HepG2 (cell line): ENCODE results near the gene PRPSAP1. TPM values are rescaled to one million over a fixed set of nuclear protein-coding genes. Genes with fewer than 3 reads are reported as not detected.

Experiments used
- CBX2 ChIP-seq, 2 experiments: fragments of 200-600 bp in 1 of 2; sonication (generic); formaldehyde crosslinking in 1 of 2; IDR thresholded peaks; 2 replicates each; pipeline versions ENCODE4 v1.7.0 to v1.8.1; 2018 to 2022; ENCODE audit warnings: low read depth in 2 of 2, low read length in 1 of 2, mild to moderate bottlenecking in 1 of 2, missing genetic modification reagents in 1 of 2
- CSRNP1 ChIP-seq: sonication (generic); formaldehyde crosslinking; IDR thresholded peaks from 2 replicates; pipeline ENCODE4 v1.8.1; 2023; ENCODE audit warnings: mild to moderate bottlenecking, missing genetic modification reagents
- ELF4 ChIP-seq: sonication (generic); formaldehyde crosslinking; IDR thresholded peaks from 2 replicates; pipeline ENCODE4 v1.5.0; 2020; ENCODE audit warnings: missing genetic modification reagents, mild to moderate bottlenecking, moderate library complexity, borderline replicate concordance
- ELK4 ChIP-seq: sonication (generic); formaldehyde crosslinking; IDR thresholded peaks from 2 replicates; pipeline ENCODE4 v1.9.0; 2021; ENCODE audit warnings: missing genetic modification reagents, borderline replicate concordance
- MIER2 ChIP-seq: IDR thresholded peaks from 2 replicates; pipeline ENCODE4 v1.6.1; 2016; ENCODE audit warnings: missing biosample characterization, missing genetic modification reagents
- MXD3 ChIP-seq: IDR thresholded peaks from 2 replicates; pipeline ENCODE4 v1.6.1; 2016; ENCODE audit warnings: mild to moderate bottlenecking, missing biosample characterization, missing genetic modification reagents
- NFYC ChIP-seq: IDR thresholded peaks from 2 replicates; pipeline ENCODE4 v1.6.1; 2016; ENCODE audit warnings: missing genetic modification reagents, missing compliant biosample characterization
- NR2C2 ChIP-seq: sonication (generic); formaldehyde crosslinking; IDR thresholded peaks from 2 replicates; pipeline ENCODE4 v1.4.0; 2020; ENCODE audit warnings: missing genetic modification reagents, mild to moderate bottlenecking, moderate library complexity, borderline replicate concordance
- POGK ChIP-seq: sonication (generic); formaldehyde crosslinking; conservative IDR thresholded peaks from 2 replicates; pipeline ENCODE4 v1.8.0; 2022; ENCODE audit warnings: mild to moderate bottlenecking, moderate library complexity, missing genetic modification reagents
- RFX1 ChIP-seq: fragments of 450-650 bp; IDR thresholded peaks from 2 replicates; pipeline ENCODE4 v1.6.1; 2017
- SRY ChIP-seq: sonication (generic); formaldehyde crosslinking; IDR thresholded peaks from 2 replicates; pipeline ENCODE4 v1.8.0; 2022; ENCODE audit warnings: mild to moderate bottlenecking, missing genetic modification reagents
- TARDBP ChIP-seq: sonication (generic); formaldehyde crosslinking; IDR thresholded peaks from 2 replicates; pipeline ENCODE4 v1.8.0; 2022; ENCODE audit warnings: mild to moderate bottlenecking, missing genetic modification reagents
- ZEB1 ChIP-seq: IDR thresholded peaks from 2 replicates; pipeline ENCODE4 v1.6.1; 2012; ENCODE audit warnings: mild to moderate bottlenecking, low read depth, inconsistent platforms; ENCODE audit not compliant: insufficient replicate concordance
- ZFP1 ChIP-seq: IDR thresholded peaks from 2 replicates; pipeline ENCODE4 v1.6.1; 2016
- ZFY ChIP-seq: sonication (generic); formaldehyde crosslinking; IDR thresholded peaks from 2 replicates; pipeline ENCODE4 v1.4.0; 2020; ENCODE audit warnings: missing genetic modification reagents
- ZNF17 ChIP-seq: sonication (generic); formaldehyde crosslinking; IDR thresholded peaks from 2 replicates; pipeline ENCODE4 v1.5.0; 2020; ENCODE audit warnings: mild to moderate bottlenecking, missing genetic modification reagents
- ZNF20 ChIP-seq: sonication (generic); formaldehyde crosslinking; IDR thresholded peaks from 2 replicates; pipeline ENCODE4 v1.4.0; 2020; ENCODE audit warnings: mild to moderate bottlenecking, moderate library complexity, missing genetic modification reagents
- ZNF296 ChIP-seq: sonication (generic); formaldehyde crosslinking; conservative IDR thresholded peaks from 2 replicates; pipeline ENCODE4 v1.5.0; 2020; ENCODE audit warnings: mild to moderate bottlenecking, missing genetic modification reagents
- ZNF615 ChIP-seq: sonication (generic); formaldehyde crosslinking; IDR thresholded peaks from 2 replicates; pipeline ENCODE4 v1.5.0; 2020; ENCODE audit warnings: mild to moderate bottlenecking, missing genetic modification reagents, borderline replicate concordance
- ZNF644 ChIP-seq: IDR thresholded peaks from 2 replicates; pipeline ENCODE4 v1.6.1; 2016; ENCODE audit warnings: low read depth
- ZNF746 ChIP-seq: sonication (generic); formaldehyde crosslinking; IDR thresholded peaks from 2 replicates; pipeline ENCODE4 v1.8.0; 2022; ENCODE audit warnings: mild to moderate bottlenecking, missing genetic modification reagents
- ZNF800 ChIP-seq: sonication (generic); formaldehyde crosslinking; IDR thresholded peaks from 2 replicates; pipeline ENCODE4 v1.4.0; 2020; ENCODE audit warnings: missing genetic modification reagents
- ZNF841 ChIP-seq: sonication (generic); formaldehyde crosslinking; IDR thresholded peaks from 2 replicates; pipeline ENCODE4 v1.8.1; 2023; ENCODE audit warnings: missing genetic modification reagents, borderline replicate concordance
- polyA plus RNA-seq, 8 experiments: library from polyadenylated mRNA; depleted of rRNA in 3 of 8; stranded (reverse) in 7 of 8; unstranded in 1 of 8; fragments of >200 nt; fragmentation: Illumina TruSeq in 4 of 8; extraction: Trizol in 4 of 8; gene quantifications; 2 replicates each; pipeline versions ENCODE4 v1.2.1 to v1.2.3, GENCODE V29; 2011 to 2016; ENCODE audit warnings: low read depth in 4 of 8, missing spikeins in 1 of 8, mixed read lengths in 1 of 8; ENCODE audit not compliant: insufficient read depth in 1 of 8
- total RNA-seq, 5 experiments: library from RNA; depleted of rRNA; stranded (reverse); fragments of >200 nt; fragmentation: Illumina TruSeq; extraction: Trizol; gene quantifications; 2 replicates each; pipeline ENCODE4 v1.2.3, GENCODE V29; 2016; ENCODE audit warnings: low read depth in 1 of 5

The PRPSAP1 gene
- total and polyA plus RNA-seq, 2 of the 13 experiments (the other 11 are each of a cell fraction or from before 2014, with no cell fraction given), result 91.1 to 314 TPM

- TF ChIP-seq MXD3 (CRISPR knock-in tag) (peak; percentile 6; the same call in 1 of the 2 replicates), POGK (CRISPR knock-in tag) (0 out of 2 replicates have a peak, but pooled peaks have one; percentile 15), ZNF841 (CRISPR knock-in tag) (no peak), ZNF615 (CRISPR knock-in tag) (peak; percentile 18; the same call in 1 of the 2 replicates), ZNF20 (CRISPR knock-in tag) (peak; percentile 79), ZNF800 (CRISPR knock-in tag) (no peak; the same call in 1 of the 2 replicates), ZNF296 (CRISPR knock-in tag) (0 out of 2 replicates have a peak, but pooled peaks have one; percentile 21), NFYC (CRISPR knock-in tag) (no peak; the same call in 1 of the 2 replicates), ZEB1 (peak; percentile 80), NR2C2 (peak; percentile 68; the same call in 1 of the 2 replicates), SRY (CRISPR knock-in tag) (no peak; the same call in 1 of the 2 replicates), ZNF17 (CRISPR knock-in tag) (0 out of 2 replicates have a peak, but pooled peaks have one; percentile 79), ZFP1 (peak; percentile 88), CBX2 (IDR thresholded peaks at IDR 0.05; ENCODE audit: low read depth, low read length) (no peak), CBX2 (CRISPR knock-in tag; IDR thresholded peaks at IDR 0.05; ENCODE audit: low read depth) (no peak), CSRNP1 (CRISPR knock-in tag) (peak; percentile 70), ZFY (CRISPR knock-in tag) (peak; percentile 76; the same call in 1 of the 2 replicates), ZNF644 (CRISPR knock-in tag) (0 out of 2 replicates have a peak, but pooled peaks have one; percentile 5), ZNF746 (CRISPR knock-in tag) (peak; percentile 98), RFX1 (no peak), MIER2 (CRISPR knock-in tag) (no peak), ELF4 (CRISPR knock-in tag) (peak; percentile 96), ELK4 (CRISPR knock-in tag) (no peak), TARDBP (peak; percentile 85; the same call in 1 of the 2 replicates)
These were observed 28.7 kb upstream of the PRPSAP1 start (continued) for GRCh38 chr17:76382351-76382802.
